GM23248 (cell line): ENCODE data around the gene UBAC2.

Experiments
- EZH2 ChIP-seq: fragments of 200-600 bp; sonication (generic); IDR thresholded peaks from 2 replicates; pipeline ENCODE4 v1.6.1; 2018; ENCODE audit warnings: antibody characterized with exemption, mild to moderate bottlenecking; ENCODE audit not compliant: insufficient read depth, poor library complexity, severe bottlenecking
- EZH2phosphoT487 ChIP-seq: fragments of 200-600 bp; sonication (generic); IDR thresholded peaks from 2 replicates; pipeline ENCODE4 v1.6.1; 2018; ENCODE audit warnings: antibody characterized with exemption, moderate library complexity, mild to moderate bottlenecking, low read depth; ENCODE audit not compliant: insufficient read depth

DNA sequence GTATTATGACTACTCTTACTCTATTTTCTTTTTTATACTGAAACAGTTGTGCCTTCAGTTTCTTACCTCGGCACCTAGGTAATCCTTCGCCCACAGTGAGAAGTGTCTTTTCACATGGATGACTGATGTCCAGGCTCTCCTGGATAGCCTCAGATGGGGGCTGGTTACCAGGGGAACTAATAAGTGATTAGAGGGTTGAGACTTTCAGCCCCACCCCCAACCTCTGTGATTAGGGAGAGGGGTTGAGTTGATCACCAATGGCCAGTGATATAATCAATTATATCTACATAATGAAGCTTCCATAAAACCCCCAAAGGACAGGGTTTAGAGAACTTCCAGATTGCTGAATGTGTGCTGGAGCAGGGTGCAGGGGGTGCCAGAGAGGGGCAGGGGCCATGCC lies 149.5 kb downstream of the UBAC2 start:
- TF ChIP-seq EZH2, result no peak
- TF ChIP-seq EZH2phosphoT487, result no peak
